SU-DHL-6 (cell line): ENCODE data around the gene SMIM5.

ENCODE experiments used
- H2AFZ ChIP-seq: fragments of 200-600 bp; sonication (generic); 2 replicates; pipeline ENCODE4 v1.6.1; 2014; ENCODE audit warnings: low read depth, mild to moderate bottlenecking, moderate library complexity, mixed read lengths, antibody characterized with exemption, low read length; ENCODE audit not compliant: severe bottlenecking
- H3F3A ChIP-seq: fragments of 200-600 bp; shearing (Covaris generic); 2 replicates; pipeline ENCODE4 v1.6.0; 2016; ENCODE audit warnings: antibody characterized with exemption, mild to moderate bottlenecking; ENCODE audit not compliant: insufficient read depth
- H3K27ac ChIP-seq: fragments of 200-600 bp; sonication (generic); 2 replicates; pipeline ENCODE4 v1.5.1; 2016; ENCODE audit warnings: low read depth, mild to moderate bottlenecking, low read length, moderate library complexity, mixed read lengths
- H3K27me3 ChIP-seq: fragments of 200-600 bp; sonication (generic), shearing (Covaris generic); 2 replicates; pipeline ENCODE4 v1.6.0; 2014; ENCODE audit warnings: mild to moderate bottlenecking, low read length
- H3K36me3 ChIP-seq: fragments of 200-600 bp; sonication (generic); 2 replicates; pipeline ENCODE4 v1.6.1; 2014; ENCODE audit warnings: mild to moderate bottlenecking, low read length, mixed read lengths
- H3K4me2 ChIP-seq: fragments of 300-600, 200-600 bp; shearing (Covaris generic), sonication (generic); 2 replicates; pipeline ENCODE4 v1.6.0; 2014; ENCODE audit warnings: low read length, low read depth, mild to moderate bottlenecking; ENCODE audit not compliant: poor library complexity, severe bottlenecking
- H3K4me3 ChIP-seq: fragments of 200-600 bp; sonication (generic); 2 replicates; pipeline ENCODE4 v1.5.1; 2014; ENCODE audit warnings: antibody characterized with exemption, low read length, mild to moderate bottlenecking, mixed read lengths; ENCODE audit not compliant: insufficient read depth, poor library complexity, severe bottlenecking
- H3K79me2 ChIP-seq: fragments of 200-600 bp; sonication (generic); 2 replicates; pipeline ENCODE4 v1.6.1; 2014; ENCODE audit warnings: mild to moderate bottlenecking, low read length, moderate library complexity; ENCODE audit not compliant: insufficient read depth
- H3K9ac ChIP-seq: fragments of 200-600 bp; sonication (generic); 2 replicates; pipeline ENCODE4 v1.7.0; 2014; ENCODE audit warnings: mild to moderate bottlenecking, low read length
- H3K9me2 ChIP-seq: fragments of 200-600 bp; sonication (generic); replicated peaks from 2 replicates; pipeline ENCODE4 v1.6.1; 2014; ENCODE audit warnings: low read length; ENCODE audit not compliant: insufficient read depth
- H3K9me3 ChIP-seq: fragments of 200-600 bp; sonication (generic); 2 replicates; pipeline ENCODE4 v1.6.1; 2014; ENCODE audit warnings: low read length, mixed read lengths; ENCODE audit not compliant: insufficient read depth
- H4K20me1 ChIP-seq: fragments of 200-600 bp; sonication (generic); 2 replicates; pipeline ENCODE4 v1.6.1; 2014; ENCODE audit warnings: low read depth, mild to moderate bottlenecking, antibody characterized with exemption, low read length, moderate library complexity, mixed read lengths
- CTCF ChIP-seq: fragments of 200-600 bp; sonication (generic); IDR thresholded peaks from one replicate; pipeline ENCODE4 v1.5.1; 2017; ENCODE audit warnings: antibody characterized with exemption, mild to moderate bottlenecking, low read length, moderate library complexity; ENCODE audit not compliant: insufficient read depth, poor library complexity, severe bottlenecking
- EZH2phosphoT487 ChIP-seq: fragments of 200-600 bp; sonication (generic), shearing (Covaris generic); conservative IDR thresholded peaks from 2 replicates; pipeline ENCODE4 v1.6.1; 2018; ENCODE audit warnings: mild to moderate bottlenecking, antibody characterized with exemption, low read length, moderate library complexity, mixed read lengths

The SMIM5 gene

GRCh38 chr17:75684249-75684648 lies 51.0 kb downstream of the SMIM5 start:
- no peak overlapping the region for H3K27ac ChIP-seq
- H3K79me2 ChIP-seq: peaks cover 37% of the 10 kb centered on the region
- no peak overlapping the region for H2AFZ ChIP-seq
- no peak overlapping the region for H3K4me2 ChIP-seq
- H3K9me2 ChIP-seq: no peaks in the 10 kb centered on the region
- H3K9ac ChIP-seq: no peak overlapping the region
- H3F3A ChIP-seq: peaks cover 29% of the 10 kb centered on the region
- H3K36me3 ChIP-seq: no peaks in the 10 kb centered on the region; the same call in 1 of the 2 replicates
- no peaks in the 10 kb centered on the region for H4K20me1 ChIP-seq
- H3K27me3 ChIP-seq: no peaks in the 10 kb centered on the region
- no peaks in the 10 kb centered on the region for H3K9me3 ChIP-seq
- TF ChIP-seq CTCF (no peak), EZH2phosphoT487 (no peak)
- H3K4me3 ChIP-seq: no peak overlapping the region

GRCh38 chr17:75684924-75685323 lies 51.7 kb downstream of the SMIM5 start:
- Histone ChIP-seq H3K79me2 (peaks cover 37% of the 10 kb centered on the region), H3K4me2 (no peak overlapping the region), H3K27me3 (no peaks in the 10 kb centered on the region), H3K9me2 (no peaks in the 10 kb centered on the region), H3K36me3 (no peaks in the 10 kb centered on the region; the same call in 1 of the 2 replicates), H4K20me1 (no peaks in the 10 kb centered on the region), H2AFZ (no peak overlapping the region), H3K27ac (no peak overlapping the region), H3K4me3 (no peak overlapping the region), H3K9ac (no peak overlapping the region), H3K9me3 (no peaks in the 10 kb centered on the region), H3F3A (peaks cover 36% of the 10 kb centered on the region)
- TF ChIP-seq CTCF (no peak), EZH2phosphoT487 (no peak)

GRCh38 chr17:75685499-75685898 lies 52.3 kb downstream of the SMIM5 start:
- Histone ChIP-seq H3K79me2 (peaks cover 42% of the 10 kb centered on the region), H3K9me2 (no peaks in the 10 kb centered on the region), H2AFZ (no peak overlapping the region), H3K9ac (no peak overlapping the region), H3K27ac (peak overlapping the region; percentile 30; the same call in 1 of the 2 replicates), H3K9me3 (no peaks in the 10 kb centered on the region), H3K36me3 (no peaks in the 10 kb centered on the region; the same call in 1 of the 2 replicates), H3K4me3 (no peak overlapping the region), H3F3A (peaks cover 36% of the 10 kb centered on the region), H3K27me3 (no peaks in the 10 kb centered on the region), H3K4me2 (peak overlapping the region; percentile 26), H4K20me1 (no peaks in the 10 kb centered on the region)
- TF ChIP-seq EZH2phosphoT487 (no peak), CTCF (no peak)
